ENCODE measurements around the gene JAG2.

DNA sequence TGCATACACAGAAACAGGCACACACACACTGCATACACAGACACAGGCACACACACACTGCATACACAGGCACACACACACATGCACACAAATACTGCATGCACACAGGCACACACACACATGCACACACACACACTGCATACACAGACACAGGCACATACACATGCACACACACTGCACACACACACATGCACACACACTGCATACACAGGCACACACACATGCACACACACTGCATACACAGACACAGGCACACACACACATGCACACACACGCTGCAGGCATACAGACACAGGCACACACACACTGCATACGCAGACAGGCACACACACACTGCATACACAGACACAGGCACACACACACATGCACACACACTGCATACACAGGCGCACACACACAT is 47.0 kb upstream of the JAG2 start:
- TF ChIP-seq, protein P1, sequence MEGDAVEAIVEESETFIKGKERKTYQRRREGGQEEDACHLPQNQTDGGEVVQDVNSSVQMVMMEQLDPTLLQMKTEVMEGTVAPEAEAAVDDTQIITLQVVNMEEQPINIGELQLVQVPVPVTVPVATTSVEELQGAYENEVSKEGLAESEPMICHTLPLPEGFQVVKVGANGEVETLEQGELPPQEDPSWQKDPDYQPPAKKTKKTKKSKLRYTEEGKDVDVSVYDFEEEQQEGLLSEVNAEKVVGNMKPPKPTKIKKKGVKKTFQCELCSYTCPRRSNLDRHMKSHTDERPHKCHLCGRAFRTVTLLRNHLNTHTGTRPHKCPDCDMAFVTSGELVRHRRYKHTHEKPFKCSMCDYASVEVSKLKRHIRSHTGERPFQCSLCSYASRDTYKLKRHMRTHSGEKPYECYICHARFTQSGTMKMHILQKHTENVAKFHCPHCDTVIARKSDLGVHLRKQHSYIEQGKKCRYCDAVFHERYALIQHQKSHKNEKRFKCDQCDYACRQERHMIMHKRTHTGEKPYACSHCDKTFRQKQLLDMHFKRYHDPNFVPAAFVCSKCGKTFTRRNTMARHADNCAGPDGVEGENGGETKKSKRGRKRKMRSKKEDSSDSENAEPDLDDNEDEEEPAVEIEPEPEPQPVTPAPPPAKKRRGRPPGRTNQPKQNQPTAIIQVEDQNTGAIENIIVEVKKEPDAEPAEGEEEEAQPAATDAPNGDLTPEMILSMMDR (conservative IDR thresholded peaks at IDR 0.05; ENCODE audit: low read depth, low read length) = no peak
- TF ChIP-seq POLR2A (IDR thresholded peaks at IDR 0.05; ENCODE audit: low read depth, low read length) = no peak
- no peak for TF ChIP-seq RAD21 (IDR thresholded peaks at IDR 0.05; ENCODE audit: low read length)
- TF ChIP-seq BHLHE40 (IDR thresholded peaks at IDR 0.05; ENCODE audit: low read depth, low read length) = no peak
- TF ChIP-seq MXI1 (IDR thresholded peaks at IDR 0.05; ENCODE audit: borderline replicate concordance, low read depth, low read length) = no peak
- TF ChIP-seq MAFK (IDR thresholded peaks at IDR 0.05; ENCODE audit: low read depth, low read length) = no peak
- TF ChIP-seq, protein P2, sequence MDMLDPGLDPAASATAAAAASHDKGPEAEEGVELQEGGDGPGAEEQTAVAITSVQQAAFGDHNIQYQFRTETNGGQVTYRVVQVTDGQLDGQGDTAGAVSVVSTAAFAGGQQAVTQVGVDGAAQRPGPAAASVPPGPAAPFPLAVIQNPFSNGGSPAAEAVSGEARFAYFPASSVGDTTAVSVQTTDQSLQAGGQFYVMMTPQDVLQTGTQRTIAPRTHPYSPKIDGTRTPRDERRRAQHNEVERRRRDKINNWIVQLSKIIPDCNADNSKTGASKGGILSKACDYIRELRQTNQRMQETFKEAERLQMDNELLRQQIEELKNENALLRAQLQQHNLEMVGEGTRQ (IDR thresholded peaks at IDR 0.05; ENCODE audit: low read depth, low read length) = no peak

Data from IMR-90 (cell line).